Measurements from ENCODE around the gene COPS4.

The COPS4 gene

GRCh38 chr4:83109480-83110222, 74.7 kb downstream of the COPS4 start:
- TF ChIP-seq SIN3A (IDR thresholded peaks at IDR 0.05; ENCODE audit: borderline replicate concordance, insufficient read depth, low read length) (no peak), POLR2AphosphoS5 (IDR thresholded peaks at IDR 0.05; ENCODE audit: low read depth, low read length) (no peak), FOXP2 (optimal IDR thresholded peaks at IDR 0.05; ENCODE audit: borderline replicate concordance, extremely low read depth, extremely low read length, insufficient read depth) (no peak), REST (IDR thresholded peaks at IDR 0.05; ENCODE audit: insufficient read depth in 1 of 2, low read depth in 2 of 2, low read length in 2 of 2) (no peak), TAF1 (IDR thresholded peaks at IDR 0.05; ENCODE audit: borderline replicate concordance, insufficient read depth, low read length) (no peak)

DNA sequence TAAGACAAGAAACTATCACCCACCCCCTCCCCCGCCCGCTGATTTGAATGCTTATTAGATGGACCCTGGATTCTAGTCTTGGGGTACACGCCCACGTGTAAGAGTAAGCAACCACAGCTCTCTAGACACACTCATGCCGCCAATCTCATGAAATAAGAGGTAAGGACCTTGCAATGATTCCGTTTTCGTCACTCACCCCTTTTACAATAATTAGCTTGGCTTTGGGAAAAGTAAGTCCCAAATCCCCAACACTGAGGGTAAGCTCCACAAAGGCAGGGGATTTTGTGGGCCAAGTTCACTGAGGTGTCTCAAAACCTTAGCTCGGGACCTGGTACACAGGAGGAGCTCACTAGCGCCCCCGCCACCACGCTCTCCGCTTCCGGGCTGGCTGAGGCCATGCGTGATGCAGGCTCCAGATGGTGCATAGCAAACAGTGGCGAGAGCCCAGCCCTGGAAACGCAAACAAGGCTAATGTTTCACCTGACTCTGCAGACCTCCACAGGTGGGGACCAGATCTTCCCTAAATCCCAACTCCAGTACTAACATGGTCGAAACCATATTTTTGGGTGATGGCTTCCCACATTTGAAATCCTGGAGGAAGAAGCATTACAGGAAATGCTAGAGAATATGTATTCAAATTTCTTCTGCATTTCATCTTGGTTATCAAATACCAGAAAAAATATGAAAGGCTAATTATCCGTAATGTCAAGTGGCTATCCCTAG, 75.4 kb downstream of the COPS4 start:
- TF ChIP-seq SIN3A (IDR thresholded peaks at IDR 0.05; ENCODE audit: borderline replicate concordance, insufficient read depth, low read length), result no peak
- TF ChIP-seq REST (IDR thresholded peaks at IDR 0.05; ENCODE audit: insufficient read depth in 1 of 2, low read depth in 2 of 2, low read length in 2 of 2), result no peak
- no peak for TF ChIP-seq FOXP2 (optimal IDR thresholded peaks at IDR 0.05; ENCODE audit: borderline replicate concordance, extremely low read depth, extremely low read length, insufficient read depth)
- TF ChIP-seq TAF1 (IDR thresholded peaks at IDR 0.05; ENCODE audit: borderline replicate concordance, insufficient read depth, low read length), result no peak
- no peak for TF ChIP-seq POLR2AphosphoS5 (IDR thresholded peaks at IDR 0.05; ENCODE audit: low read depth, low read length)

- no peak for TF ChIP-seq FOXP2 (optimal IDR thresholded peaks at IDR 0.05; ENCODE audit: borderline replicate concordance, extremely low read depth, extremely low read length, insufficient read depth)
- no peak for TF ChIP-seq REST (IDR thresholded peaks at IDR 0.05; ENCODE audit: insufficient read depth in 1 of 2, low read depth in 2 of 2, low read length in 2 of 2)
- TF ChIP-seq SIN3A (IDR thresholded peaks at IDR 0.05; ENCODE audit: borderline replicate concordance, insufficient read depth, low read length), result no peak
- no peak for TF ChIP-seq TAF1 (IDR thresholded peaks at IDR 0.05; ENCODE audit: borderline replicate concordance, insufficient read depth, low read length)
- no peak for TF ChIP-seq POLR2AphosphoS5 (IDR thresholded peaks at IDR 0.05; ENCODE audit: low read depth, low read length)
Observed at GRCh38 chr4:83110970-83111750, 76.2 kb downstream of the COPS4 start.

GRCh38 chr4:83112231-83112630, 77.2 kb downstream of the COPS4 start:
- no peak for TF ChIP-seq REST (IDR thresholded peaks at IDR 0.05; ENCODE audit: insufficient read depth in 1 of 2, low read depth in 2 of 2, low read length in 2 of 2)
- no peak for TF ChIP-seq FOXP2 (optimal IDR thresholded peaks at IDR 0.05; ENCODE audit: borderline replicate concordance, extremely low read depth, extremely low read length, insufficient read depth)
- no peak for TF ChIP-seq SIN3A (IDR thresholded peaks at IDR 0.05; ENCODE audit: borderline replicate concordance, insufficient read depth, low read length)
- no peak for TF ChIP-seq POLR2AphosphoS5 (IDR thresholded peaks at IDR 0.05; ENCODE audit: low read depth, low read length)
- no peak for TF ChIP-seq TAF1 (IDR thresholded peaks at IDR 0.05; ENCODE audit: borderline replicate concordance, insufficient read depth, low read length)
